NCI-H82 (cell line): ENCODE data around the gene BCL3.
"Not testable (repeated sequence)": the region's sequence is repeated elsewhere in the genome, so short reads cannot be mapped to it uniquely, and the experiment has no call there.

Experiments
- DNase-seq: peaks from one replicate; lab custom pipeline; 2025; lab: John Stamatoyannopoulos, UW

BCL3 gene

GRCh38 chr19:44748426-44749254, at the start of gene BCL3:
Gene BCL3 (plus strand): TSS chr19:44748708. CDS start chr19:44748791, 83 bp downstream.
- DNase-seq = peak; percentile 32

- no peak for DNase-seq
Observed at GRCh38 chr19:44700547-44700946, 48.0 kb upstream of the BCL3 start.

GRCh38 chr19:44701228-44701627, 47.3 kb upstream of the BCL3 start:
- DNase-seq = no peak

- DNase-seq = peak; percentile 33
Observed at GRCh38 chr19:44702551-44703176, 45.8 kb upstream of the BCL3 start.

- DNase-seq = no peak
Observed at GRCh38 chr19:44703336-44704078, 45.0 kb upstream of the BCL3 start.

GRCh38 chr19:44704982-44705381, 43.5 kb upstream of the BCL3 start:
- no peak for DNase-seq

GRCh38 chr19:44705502-44706010, 43.0 kb upstream of the BCL3 start:
- no peak for DNase-seq

GRCh38 chr19:44706506-44707236, 41.8 kb upstream of the BCL3 start:
- DNase-seq = no peak

- DNase-seq = no peak
Observed at GRCh38 chr19:44707794-44708193, 40.7 kb upstream of the BCL3 start.

- DNase-seq = no peak
Observed at GRCh38 chr19:44708940-44709339, 39.6 kb upstream of the BCL3 start.

GRCh38 chr19:44709434-44710266, 38.9 kb upstream of the BCL3 start:
- DNase-seq = not testable (repeated sequence)

- DNase-seq = no peak
Observed at GRCh38 chr19:44710483-44710882, 38.0 kb upstream of the BCL3 start.

GRCh38 chr19:44712864-44713515, 35.5 kb upstream of the BCL3 start:
- peak; percentile 50 for DNase-seq

GRCh38 chr19:44714597-44715169, 33.8 kb upstream of the BCL3 start:
- DNase-seq = no peak

- DNase-seq = no peak
Observed at GRCh38 chr19:44717603-44718002, 30.9 kb upstream of the BCL3 start.

- DNase-seq = no peak
Observed at GRCh38 chr19:44718441-44719261, 29.9 kb upstream of the BCL3 start.

GRCh38 chr19:44719262-44719701, 29.2 kb upstream of the BCL3 start:
- DNase-seq = no peak

GRCh38 chr19:44720396-44720795, 28.1 kb upstream of the BCL3 start:
- DNase-seq = not testable (repeated sequence)

- no peak for DNase-seq
Observed at GRCh38 chr19:44720945-44721344, 27.6 kb upstream of the BCL3 start.
